HG02759 (cell line): ENCODE data around the gene ZDHHC24.
"Not testable (repeated sequence)": the region's sequence is repeated elsewhere in the genome, so short reads cannot be mapped to it uniquely, and the experiment has no call there.

ENCODE experiments used
- ATAC-seq: cut with Tn5 transposase; IDR thresholded peaks from one replicate; pipeline ENCODE4 v1.9.1; 2021; ENCODE audit warnings: mild to moderate bottlenecking, moderate library complexity; ENCODE audit not compliant: unreplicated experiment

Gene ZDHHC24

DNA sequence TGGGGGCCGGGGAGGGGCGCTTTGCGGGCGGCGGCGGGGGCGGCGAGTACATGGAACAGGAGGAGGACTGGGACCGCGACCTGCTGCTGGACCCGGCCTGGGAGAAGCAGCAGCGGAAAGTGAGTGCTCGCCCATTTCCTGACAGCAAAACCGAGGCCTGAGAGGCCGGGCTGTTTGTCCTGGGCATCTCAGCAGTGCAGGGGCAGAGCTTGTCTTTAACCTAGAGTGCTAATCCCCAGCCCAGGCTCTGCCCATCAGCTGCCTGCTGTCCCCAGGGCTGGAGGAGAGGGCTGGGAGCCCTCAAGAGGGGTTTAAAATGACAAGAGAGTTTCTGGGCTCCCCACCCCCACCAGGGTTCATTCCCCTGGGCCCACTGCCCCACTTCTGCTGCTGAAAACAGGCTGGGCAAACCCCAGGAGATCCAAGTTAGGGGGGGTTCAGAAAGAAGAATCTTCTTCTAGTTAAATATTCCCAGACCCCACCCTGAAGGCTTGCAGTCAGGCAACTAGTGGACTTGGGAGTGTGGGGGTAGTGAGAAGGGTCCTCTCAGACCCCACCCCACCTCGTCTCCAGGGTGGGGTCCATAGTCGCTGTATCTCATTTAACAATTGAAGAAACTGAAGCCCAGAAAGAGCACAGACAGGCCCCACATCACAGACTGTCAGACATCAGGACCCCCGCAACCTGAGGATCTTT, 1.3 kb upstream of the ZDHHC24 start:
- ATAC-seq = no peak

DNA sequence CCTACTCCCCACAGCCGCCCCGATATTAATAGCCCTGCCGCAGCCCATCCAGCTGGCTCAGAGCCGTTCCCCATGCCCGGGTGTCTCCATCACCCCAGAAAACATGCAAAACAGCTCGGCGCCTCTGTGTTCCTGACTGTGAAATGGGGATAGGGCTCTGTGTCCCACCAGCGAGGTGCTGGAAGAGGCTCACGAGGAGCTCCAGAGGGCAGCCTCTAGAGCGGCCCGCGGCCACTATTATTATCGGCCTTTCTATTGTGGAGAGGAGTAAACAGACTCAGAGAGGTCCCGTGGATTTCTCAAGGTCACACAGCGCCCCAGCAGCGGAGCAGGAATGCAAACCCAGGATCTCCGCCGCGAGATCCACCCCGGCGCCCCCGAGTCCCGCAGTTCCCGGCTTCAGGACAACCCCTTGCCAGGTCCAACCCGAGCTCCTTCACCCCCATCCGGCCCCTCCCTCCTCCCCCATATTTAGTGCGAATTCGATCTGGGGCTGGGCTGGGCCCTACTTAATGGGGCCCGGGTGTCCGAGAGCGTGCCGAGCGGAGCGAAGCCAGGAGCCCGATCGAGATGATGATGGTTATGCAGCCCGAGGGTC, 619 bp upstream of the ZDHHC24 start, which contains the start of gene ACTN3:
Gene ACTN3, plus strand, starts transcription at position 536 of the 598 bp plus-strand sequence. Its CDS starts 35 bp downstream, at position 571.
- ATAC-seq = no peak

DNA sequence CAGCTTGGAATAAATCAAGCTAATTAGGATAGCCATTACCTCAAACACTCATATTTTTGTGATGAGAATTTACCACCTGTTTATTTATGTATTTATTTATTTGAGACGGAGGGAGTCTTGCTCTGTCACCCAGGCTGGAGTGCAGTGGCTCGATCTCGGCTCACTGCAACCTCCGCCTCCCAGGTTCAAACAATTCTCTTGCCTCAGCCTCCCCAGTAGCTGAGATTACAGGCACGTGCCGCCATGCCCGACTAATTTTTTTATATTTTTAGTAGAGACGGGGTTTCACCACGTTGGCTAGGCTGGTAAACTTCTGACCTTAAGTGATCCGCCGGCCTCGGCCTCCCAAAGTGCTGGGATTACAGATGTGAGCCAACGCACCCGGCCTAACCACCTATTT, 896 bp downstream of the ZDHHC24 start:
- not testable (repeated sequence) for ATAC-seq

DNA sequence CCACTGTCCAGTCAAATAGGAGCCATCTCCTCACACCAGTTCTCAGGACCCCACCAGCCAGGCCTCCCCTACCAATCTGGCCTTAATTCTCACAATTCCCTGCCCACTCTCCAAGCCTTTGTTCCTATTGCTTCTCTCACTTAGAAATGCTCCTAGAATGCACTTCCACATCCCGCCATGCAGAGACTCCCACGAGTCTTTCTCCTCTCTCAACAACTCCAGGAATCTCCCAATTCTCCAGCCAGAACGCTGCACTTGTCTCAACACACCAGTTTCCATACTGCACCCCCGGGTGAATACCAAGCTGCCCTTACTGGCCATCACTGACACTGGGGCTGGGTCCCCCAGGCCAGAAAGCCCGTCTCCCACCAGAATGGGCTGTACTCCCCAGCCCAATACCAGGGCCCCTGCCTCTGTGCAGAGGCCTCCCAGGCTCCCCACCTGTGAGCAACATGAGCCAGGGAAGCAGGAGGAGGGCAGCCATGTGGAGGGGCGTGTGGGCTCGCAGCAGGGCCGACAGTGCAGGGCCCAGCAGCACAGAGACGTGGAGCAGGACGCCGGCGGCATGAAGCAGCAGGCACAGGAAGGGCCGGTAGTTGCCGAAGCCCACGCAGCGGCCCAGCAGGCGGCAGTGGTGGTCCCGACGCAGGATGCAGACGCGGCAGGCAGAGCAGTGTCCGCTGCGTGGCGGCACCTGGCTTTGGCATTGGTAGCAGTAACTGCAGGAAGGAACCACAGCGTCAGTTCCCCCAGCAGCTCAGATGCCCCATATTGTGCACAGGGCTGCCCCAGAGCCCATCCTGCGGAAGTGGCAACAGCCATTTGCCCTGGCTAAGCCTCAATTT, 2.4 kb downstream of the ZDHHC24 start:
- ATAC-seq = peak; percentile 32

DNA sequence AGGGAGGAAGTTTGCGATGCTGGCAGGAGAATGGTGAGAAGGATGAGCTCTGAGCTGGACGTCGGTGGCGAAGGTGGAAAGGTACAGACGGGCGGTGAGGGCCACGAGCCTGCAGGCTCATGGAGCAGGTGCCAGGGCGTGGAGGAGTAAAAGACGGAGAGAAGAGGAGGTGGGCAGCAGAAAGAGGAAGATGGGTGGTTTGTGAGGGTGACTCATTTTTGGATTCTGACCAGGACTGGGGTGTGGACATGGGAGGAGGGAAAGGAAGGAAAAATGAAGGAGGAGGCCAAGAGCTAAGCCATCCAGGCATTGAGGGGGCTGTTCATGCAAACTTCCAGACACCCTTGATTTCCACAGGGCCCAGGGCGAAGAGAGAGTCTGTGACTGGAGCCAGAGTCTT, 3.5 kb downstream of the ZDHHC24 start:
- no peak for ATAC-seq

DNA sequence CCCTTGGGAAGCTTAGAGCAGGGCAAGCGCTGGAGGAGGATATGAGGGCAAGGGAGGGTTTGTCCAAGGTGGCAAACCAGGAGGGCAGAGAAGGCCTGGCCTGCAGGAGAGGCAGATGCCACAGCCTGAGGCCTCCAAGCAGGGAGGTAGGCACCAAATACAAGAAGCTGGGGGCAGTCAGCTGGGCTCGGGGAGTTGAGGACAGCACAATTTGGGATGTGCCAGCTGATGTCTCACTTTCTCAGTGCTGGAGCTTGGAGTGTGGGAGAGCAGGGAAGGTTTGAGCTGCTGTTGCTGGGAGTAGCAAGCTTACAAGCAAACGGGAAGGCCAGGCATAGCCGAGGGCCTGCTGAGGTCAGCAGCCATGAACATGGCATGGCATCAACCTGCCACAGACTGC, 4.0 kb downstream of the ZDHHC24 start:
- no peak for ATAC-seq

DNA sequence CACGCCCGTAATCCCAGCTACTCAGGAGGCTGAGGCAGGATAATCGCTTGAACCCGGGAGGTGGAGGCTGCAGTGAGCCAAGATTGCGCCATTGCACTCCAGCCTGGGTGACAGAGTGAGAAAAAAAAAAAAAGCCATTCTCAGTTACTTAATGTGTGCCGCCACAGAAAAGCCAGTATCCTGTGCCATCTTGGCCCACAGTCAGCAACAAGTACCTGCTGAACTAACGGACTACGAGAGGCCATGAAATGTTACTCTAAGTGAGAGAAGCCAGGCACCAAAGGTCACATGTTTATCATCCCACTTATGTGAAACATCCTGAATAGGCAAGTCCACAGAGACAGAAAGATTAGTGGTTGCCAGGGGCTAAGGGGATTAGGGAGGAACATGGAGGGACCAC, 5.2 kb downstream of the ZDHHC24 start:
- not testable (repeated sequence) for ATAC-seq

DNA sequence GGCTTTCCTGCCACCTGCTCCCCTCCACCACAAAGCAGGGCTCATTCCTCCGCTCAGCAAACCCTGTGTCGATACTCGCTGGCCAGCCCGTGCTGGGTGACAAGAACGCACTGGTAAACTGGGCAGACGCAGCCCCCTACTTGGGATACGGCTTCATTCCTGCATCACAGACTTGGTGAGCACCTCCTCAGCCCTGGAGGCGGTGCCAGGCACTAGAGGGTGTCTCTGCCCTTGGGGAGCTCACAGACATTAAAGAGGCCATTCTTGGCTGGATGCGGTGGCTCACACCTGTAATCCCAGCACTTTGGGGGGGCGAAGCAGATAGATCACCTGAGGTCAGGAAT, 6.0 kb downstream of the ZDHHC24 start:
- no peak for ATAC-seq

DNA sequence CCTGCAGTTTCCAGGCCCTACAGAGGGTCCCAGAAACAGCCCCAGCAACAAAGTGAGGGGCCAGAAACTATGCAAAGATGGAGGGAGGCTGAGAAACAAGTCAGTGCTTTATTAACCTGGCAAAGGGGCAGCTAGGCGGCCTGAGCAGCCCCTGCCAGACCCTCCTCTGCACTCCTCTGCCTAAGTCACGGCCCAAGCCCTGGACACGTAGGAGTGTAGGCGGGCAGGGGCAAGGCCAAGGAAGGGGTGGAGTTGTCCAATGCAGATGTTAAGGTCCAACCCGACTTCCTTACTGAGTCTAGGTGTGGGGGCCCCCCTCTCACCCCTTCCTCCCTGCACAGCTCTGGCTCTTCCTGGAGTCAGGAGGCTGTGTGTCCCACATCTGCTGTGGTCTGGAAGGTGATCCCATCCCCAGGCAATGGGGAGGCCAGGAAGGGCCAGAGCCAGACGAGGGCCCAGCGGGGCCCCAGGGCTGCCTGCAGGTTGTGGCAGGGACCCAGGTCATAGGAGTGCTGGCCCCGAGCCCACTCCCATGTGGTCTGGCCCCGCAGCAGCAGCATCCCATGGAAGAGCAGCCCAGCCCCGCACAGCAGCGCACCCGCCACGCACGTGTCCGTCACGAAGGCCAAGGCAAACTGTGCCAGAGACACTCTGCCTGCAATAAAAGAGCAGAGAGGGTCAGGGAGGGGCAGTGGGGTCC, 6.5 kb downstream of the ZDHHC24 start:
- ATAC-seq = no peak

DNA sequence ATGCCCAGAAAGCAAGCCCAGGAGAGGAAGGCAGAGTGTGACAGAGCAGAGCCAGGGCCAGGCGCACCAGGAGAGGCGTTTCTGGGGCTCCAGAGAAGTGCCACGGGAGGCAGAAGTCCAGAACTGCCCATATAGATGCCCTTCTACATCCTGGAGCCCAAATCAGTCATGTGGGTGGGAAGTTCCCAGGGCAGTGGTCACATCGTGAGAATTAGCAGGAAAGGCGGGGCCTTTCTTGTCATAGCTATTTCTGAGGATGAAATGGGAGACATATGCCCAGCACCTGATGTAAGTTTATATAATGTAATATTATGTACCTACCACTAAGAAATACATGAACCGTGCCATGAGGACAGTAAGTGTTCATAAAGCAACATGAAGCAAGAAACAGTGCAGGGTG, 13.1 kb downstream of the ZDHHC24 start:
- ATAC-seq = no peak

DNA sequence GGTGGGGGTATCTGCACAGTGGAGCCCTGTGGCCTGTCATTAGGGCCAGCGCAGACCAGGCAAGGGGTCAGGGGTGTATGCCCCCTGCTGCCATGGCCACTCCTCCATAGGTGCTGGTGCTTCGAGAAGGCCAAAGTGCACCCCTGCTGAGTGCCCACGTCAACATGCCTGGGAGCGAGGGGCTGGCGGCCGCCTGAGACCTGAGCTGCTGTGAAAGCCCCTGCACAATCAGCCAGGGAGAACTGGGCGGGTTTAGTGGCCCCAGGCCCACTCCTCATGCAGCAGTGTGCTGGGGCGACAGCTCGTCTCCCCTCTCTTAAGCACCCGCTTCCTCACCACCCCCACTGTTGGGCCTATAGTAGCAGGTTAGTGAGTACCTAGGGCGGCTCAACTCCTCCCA, 14.0 kb downstream of the ZDHHC24 start:
- ATAC-seq = no peak

DNA sequence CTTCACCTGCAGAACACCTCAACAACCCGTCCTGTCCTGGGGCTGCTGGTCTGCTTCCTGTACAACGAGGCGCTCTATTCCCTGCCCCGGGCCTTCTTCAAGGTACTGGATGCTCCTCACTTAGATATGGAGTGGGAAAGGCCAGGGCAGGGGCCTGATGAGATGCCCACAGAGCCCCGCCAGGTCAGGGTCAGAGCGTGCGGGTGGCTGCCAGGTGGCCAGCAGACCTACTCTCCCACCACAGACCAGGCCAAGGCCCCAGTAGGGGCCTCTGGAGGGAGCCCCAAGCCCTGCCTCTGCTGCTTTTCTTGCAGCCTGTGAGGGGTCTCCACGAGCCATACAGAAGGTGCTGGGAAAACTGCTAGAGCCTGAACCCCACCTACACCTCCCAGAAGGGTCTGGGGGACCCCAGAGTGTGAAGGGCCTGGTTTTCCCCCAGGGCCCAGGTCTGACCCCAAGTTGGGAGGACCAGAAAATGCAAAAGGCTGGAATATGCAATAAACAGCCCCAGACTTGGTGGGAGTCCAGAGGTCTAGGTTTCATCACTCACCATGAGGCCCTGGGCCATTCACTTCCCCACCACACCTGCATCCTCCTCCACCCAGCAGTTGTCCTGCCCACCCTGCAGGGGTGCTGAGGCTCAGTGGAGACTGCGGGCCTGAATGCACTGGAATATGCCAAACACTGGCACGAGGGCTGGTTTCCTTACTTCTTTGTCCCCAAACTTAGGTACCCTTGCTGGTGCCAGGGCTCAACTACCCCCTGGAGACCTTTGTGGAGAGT, 14.7 kb downstream of the ZDHHC24 start:
- ATAC-seq = no peak

DNA sequence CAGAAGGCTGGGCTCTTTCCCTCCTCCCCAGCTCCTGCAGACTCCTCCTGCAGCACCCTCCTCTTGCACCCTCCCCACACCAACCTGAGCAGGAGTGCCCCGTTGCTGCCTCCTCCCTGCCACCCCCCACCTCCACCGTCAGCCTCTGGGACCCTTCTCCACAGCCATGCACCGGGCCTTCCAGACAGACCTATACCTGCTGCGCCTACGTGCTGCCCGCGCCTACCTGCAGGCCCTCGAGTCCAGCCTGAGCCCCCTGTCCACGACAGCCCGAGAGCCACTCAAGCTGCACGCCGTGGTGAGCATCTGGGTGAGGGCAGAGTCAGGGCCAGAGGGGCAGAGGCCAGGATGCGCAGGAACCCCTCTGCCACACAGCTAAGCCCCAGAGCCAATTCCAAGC, 16.2 kb downstream of the ZDHHC24 start:
- no peak for ATAC-seq

DNA sequence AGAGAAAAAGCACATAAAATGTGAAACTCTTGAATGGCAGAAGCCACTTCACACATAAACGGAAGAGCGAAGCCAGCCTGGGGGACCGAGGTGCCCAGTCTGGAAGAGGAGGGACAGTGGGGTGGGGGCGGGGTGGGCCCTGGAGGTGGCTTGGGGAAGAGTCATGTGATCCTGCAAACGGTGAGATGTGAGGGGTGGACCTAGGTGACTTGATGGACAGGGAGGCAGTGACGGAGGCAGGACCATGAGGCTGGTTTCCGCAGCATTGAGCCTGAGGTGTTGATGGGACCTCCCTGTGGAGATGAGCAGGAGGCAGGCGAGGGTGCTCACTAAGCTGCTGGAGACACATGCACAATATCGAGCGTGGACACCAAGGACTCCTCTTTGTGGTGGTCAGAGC, 16.8 kb downstream of the ZDHHC24 start:
- no peak for ATAC-seq

DNA sequence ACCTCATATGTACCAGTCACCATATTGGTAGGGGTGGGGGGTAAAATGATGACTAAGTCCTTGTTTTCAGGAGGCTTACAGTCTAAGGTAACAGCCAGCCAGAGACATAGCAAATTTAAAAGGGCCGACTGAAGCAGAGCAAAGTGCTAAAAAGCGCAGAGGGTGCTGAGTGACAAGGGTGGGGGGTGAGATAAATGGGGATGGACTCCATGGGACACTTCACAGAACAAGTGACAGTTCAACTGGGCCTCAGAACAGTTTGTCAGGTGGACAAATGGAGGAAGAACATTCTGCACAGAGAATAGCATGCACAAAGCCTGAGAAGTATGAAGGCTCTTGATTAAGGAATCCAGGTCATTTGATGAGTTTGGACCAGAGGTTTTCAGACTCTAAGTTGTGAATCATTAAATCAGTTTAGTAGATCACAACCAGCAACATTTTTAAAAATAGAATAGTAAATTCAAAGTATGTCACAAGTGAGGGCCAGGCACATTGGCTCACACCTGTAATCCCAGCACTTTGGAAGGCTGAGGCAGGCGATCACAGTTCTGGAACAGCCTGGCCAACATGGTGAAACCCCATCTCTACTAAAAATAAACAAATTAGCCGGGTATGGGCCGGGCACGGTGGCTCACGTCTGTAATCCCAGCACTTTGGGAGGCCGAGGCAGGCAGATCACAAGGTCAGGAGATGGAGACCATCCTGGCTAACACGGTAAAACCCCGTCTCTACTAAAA, 21.4 kb downstream of the ZDHHC24 start:
- ATAC-seq = no peak

DNA sequence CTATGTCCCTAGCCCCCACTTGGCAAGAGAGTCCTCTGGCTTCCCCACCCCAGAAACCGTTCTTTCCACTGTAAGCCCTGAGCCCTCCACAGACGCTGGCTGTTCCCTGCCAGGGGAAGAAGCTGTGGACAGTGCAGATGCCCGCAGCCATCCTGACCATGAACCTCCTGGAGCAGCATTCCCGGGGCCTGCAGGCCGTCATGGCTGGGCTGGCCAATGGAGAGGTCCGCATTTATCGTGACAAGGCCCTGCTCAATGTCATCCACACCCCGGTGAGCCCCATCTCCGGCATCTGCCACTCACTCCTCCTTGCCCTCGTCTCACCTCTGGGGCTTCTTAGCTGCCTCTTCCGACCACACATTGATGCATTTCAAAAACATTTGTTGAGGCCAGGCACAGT, 22.2 kb downstream of the ZDHHC24 start:
- no peak for ATAC-seq

DNA sequence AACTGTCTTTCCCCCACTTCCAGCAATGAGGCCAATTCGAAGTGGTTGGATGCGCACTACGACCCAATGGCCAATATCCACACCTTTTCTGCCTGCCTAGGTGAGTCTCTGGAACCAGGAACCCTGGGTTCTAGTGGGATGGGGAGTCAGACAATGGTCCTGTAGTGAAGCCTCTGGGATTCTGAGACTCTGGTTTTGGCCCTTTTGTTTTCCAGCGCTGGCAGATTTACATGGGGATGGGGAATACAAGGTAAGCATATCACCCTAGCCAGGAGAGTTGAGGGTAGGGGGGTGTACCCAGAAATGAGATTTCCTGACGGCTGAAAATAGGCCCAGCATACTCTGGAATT, 34.9 kb downstream of the ZDHHC24 start:
- no peak for ATAC-seq

DNA sequence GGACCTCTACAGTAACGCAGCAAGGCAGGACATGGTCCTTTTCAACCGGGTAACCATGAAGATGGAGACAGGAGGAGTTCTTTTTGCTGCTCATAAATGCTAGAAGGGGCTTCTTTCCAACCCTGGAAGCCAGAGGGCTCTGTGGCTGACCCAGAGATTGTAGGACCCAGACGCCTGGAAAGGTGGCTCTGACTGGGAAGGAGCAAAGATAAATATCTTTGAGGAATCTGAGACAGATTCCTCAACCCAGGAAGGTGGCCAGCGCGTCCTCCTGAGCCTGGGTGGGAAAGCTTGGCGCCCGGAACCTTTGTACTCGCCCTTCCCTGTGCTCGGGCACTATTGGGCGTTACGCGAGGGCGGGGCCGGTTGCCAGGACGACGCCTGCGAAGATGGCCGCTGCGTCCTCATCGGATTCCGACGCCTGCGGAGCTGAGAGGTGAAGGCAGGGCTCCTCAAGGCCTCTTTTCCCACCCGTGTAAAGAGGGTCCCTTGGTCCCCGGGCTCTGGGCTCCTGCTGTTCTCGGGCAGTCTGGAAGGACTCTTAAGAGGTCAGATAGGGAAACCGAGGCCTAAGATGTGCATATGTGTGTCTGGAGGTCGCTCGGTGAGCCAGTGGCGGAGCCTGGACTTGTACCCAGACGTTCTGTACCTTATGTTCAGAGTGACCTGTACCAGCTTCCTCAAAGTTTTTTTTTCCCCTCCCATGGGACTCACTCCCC, 35.4 kb downstream of the ZDHHC24 start, which contains the start of gene BBS1:
Gene BBS1, plus strand, starts transcription at position 365 of the 719 bp plus-strand sequence. Its CDS starts 25 bp downstream, at position 390.
- ATAC-seq = peak; percentile 93

DNA sequence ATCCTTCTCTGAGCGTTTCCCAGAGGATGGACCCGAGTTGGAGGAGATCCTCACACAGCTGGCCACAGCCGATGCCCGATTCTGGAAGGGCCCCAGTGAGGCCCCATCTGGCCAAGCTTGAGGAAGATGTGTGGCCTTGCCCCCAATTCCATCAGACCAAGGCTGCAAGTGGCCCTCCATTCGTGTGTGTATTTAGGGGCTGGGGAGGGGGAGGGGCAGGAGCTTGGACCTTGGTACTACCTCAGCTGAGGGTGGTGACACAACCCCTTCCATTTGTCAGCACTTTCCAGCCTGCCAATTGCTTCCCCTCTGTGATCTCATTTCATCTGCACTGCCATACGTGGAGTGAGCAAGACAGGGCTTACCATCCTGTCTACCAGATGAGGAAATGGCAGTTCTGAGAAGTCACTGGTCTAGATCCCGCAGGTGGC, 36.7 kb downstream of the ZDHHC24 start:
- no peak for ATAC-seq
